ENCODE data around the gene ADPRM.
"Not testable (repeated sequence)": the region's sequence is repeated elsewhere in the genome, so short reads cannot be mapped to it uniquely, and the experiment has no call there.

Gene ADPRM

DNA sequence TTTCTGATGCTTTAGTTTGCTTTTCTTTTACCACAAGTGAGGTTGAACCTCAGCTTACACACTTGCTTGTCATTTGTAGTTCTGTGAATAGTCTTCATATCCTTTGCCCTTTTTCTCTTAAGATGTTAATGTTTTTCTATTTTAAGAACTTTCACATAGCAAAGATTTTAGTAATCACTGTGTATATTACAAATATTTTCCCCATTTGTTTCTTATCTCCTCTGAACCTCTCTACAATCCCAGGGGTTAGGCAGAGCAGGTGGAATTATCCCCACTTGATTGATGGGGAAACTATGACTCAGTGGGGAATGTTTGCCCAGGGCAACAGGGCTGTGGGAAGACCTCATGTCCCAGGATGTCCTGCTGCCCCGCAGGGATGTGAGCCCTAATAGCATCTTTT lies 28.6 kb upstream of the ADPRM start:
- TF ChIP-seq, protein P1, sequence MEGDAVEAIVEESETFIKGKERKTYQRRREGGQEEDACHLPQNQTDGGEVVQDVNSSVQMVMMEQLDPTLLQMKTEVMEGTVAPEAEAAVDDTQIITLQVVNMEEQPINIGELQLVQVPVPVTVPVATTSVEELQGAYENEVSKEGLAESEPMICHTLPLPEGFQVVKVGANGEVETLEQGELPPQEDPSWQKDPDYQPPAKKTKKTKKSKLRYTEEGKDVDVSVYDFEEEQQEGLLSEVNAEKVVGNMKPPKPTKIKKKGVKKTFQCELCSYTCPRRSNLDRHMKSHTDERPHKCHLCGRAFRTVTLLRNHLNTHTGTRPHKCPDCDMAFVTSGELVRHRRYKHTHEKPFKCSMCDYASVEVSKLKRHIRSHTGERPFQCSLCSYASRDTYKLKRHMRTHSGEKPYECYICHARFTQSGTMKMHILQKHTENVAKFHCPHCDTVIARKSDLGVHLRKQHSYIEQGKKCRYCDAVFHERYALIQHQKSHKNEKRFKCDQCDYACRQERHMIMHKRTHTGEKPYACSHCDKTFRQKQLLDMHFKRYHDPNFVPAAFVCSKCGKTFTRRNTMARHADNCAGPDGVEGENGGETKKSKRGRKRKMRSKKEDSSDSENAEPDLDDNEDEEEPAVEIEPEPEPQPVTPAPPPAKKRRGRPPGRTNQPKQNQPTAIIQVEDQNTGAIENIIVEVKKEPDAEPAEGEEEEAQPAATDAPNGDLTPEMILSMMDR (IDR thresholded peaks at IDR 0.05): no peak
- DNase-seq (ENCODE audit: low spot score): no peak
- Histone ChIP-seq H3K4me3 (no peak overlapping the region), H3K27ac (no peak overlapping the region)

DNA sequence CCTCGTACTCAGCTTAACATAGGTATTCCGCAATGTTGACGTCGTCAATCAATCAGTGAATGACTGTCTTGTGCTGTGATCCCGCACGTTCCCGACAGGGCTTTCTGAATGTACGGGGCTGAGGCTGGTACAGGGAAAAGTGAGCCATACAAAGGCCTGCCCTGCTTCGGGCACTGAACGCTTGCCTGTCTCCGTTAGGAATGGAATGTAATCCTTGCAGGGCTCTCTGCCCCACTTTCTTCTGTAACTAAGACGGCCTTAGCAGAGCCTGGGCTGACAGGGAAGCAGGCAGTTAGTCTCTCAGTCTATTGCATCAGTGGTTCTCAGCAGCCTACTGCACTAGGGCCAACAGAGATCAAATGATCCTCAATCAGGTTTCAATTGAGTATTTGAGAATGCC lies 24.1 kb upstream of the ADPRM start:
- Histone ChIP-seq H3K27ac (no peak overlapping the region), H3K4me3 (no peak overlapping the region)
- DNase-seq (ENCODE audit: low spot score): no peak
- TF ChIP-seq, protein P1 (IDR thresholded peaks at IDR 0.05): no peak

DNA sequence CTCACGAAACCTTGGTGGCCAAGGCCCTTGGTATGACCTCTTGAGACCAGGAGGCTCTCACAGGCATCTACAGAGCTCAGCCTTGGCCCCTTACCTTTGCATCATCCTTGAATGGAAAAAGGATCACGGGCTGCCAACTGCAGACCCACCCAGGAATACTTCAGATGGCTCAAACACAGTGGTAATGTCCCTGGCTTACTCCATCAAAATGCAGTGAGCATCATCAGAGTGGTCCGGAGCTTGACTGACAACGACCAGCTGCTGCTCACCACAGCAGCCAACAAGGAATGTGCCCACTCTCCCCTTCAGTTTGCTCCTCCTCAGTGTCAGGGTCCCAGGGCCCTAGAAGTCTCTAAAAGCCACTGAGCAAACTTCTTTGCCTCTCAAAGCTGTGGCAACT lies 22.7 kb upstream of the ADPRM start:
- H3K4me3 ChIP-seq: no peak overlapping the region
- no peak for DNase-seq (ENCODE audit: low spot score)
- TF ChIP-seq, protein P1 (IDR thresholded peaks at IDR 0.05): no peak
- no peak overlapping the region for H3K27ac ChIP-seq

DNA sequence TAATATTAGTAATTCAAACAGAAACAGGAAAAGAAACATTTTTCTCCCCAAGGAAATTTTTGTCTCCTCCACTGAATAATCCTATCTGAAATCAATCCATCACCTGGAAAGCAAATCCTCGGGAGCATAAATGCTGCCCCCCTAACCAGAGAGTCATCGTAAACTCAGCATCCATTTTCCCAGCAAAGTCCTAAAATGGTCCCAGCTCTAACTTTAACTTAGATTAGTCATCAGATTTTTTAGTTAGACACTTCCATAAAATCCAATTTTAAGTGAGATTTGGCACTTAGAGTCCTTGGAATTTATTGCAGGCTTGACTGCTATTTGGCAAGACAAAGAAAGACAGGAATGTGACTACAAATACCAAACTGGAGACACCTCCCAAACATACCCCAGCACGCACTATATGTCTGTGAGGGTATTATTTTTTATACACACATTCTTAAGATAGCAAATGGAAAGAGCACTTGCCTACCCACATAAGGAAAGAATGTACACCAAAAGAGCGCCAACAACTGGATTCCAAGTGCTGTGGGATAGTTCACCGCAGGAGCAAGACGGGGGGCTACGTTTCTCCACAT lies 15.4 kb upstream of the ADPRM start:
- DNase-seq (ENCODE audit: low spot score): no peak
- TF ChIP-seq, protein P1 (IDR thresholded peaks at IDR 0.05): no peak
- Histone ChIP-seq H3K4me3 (no peak overlapping the region), H3K27ac (peak overlapping the region; percentile 52 to 80)

DNA sequence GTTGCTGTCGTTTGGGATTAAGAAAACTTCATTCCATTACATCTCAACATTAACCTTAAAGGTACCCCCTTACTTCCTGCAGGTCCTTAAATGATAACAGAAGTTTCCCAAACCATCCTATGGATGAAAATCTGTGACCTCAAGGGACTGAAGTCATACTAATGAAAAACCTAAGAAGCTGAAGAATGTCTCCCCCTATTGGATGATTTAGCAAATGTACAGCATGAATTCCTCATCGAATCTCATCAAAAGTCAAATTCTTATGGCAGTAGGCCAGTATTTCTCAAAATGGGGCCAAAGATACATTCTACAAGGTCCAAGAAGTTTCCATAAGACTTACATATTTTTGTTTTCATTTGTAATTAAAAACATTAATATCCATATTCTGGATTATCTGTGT lies 13.5 kb upstream of the ADPRM start:
- no peak for DNase-seq (ENCODE audit: low spot score)
- TF ChIP-seq, protein P1 (IDR thresholded peaks at IDR 0.05): no peak
- no peak overlapping the region for H3K4me3 ChIP-seq
- H3K27ac ChIP-seq: peak overlapping the region in 1 of 2 donors; percentile 7

DNA sequence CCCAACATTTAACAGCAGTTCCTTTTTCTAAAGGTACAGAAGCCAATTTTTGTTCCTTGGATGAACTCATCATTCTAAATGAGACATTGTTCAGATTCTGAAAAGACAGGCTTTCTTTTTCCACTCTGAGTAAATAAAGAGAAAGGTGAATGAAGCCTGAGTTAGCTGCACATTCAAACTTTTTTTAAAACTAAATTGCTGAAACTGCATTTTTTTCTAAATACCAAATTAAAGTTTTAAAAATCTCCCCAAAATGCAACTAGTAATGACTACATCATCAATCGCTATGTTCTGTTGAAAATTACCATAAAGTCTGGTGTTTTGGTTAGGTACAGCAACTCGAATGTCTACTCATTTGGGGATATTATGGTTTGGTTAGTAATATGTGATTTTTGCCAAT lies 9.9 kb upstream of the ADPRM start:
- Histone ChIP-seq H3K27ac (no peak overlapping the region), H3K4me3 (no peak overlapping the region)
- DNase-seq (ENCODE audit: low spot score): no peak
- TF ChIP-seq, protein P1 (IDR thresholded peaks at IDR 0.05): no peak

DNA sequence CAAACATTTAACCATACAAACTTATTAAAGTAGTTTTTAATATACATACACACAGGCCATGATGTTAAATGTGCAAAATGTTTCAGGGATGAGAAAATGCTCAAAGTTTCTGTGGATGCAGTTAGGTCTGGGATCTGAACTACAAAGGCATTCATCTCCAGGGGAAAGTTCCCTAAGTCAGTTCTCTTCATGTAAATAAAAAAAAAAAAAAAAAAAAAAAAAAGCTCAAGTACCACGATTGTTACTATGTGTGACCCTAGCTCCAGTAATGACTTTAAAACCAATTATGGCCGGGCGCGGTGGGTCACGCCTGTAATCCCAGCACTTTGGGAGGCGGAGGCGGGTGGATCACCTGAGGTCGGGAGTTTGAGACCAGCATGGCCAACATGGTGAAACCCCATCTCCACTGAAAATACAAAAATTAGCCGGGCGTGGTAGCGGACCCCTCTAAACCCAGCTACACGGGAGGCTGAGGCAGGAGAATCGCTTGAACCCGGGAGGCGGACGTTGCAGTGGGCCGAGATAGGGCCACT lies 1.5 kb upstream of the ADPRM start:
- peak overlapping the region; percentile 85 for H3K4me3 ChIP-seq
- DNase-seq (ENCODE audit: low spot score): not testable (repeated sequence)

More for the DNA sequence above, 1.5 kb upstream of the ADPRM start:
- not testable (repeated sequence) for H3K27ac ChIP-seq
